T47D (cell line): ENCODE results near the gene LBHD1.
"Not testable (repeated sequence)": the region's sequence is repeated elsewhere in the genome, so short reads cannot be mapped to it uniquely, and the experiment has no call there.

Source experiments
- DNase-seq, 2 experiments: peaks; one replicate each; pipeline versions ENCODE4 v3.0.0 to v3.0.0-alpha.2; 2011 to 2012; ENCODE audit warnings: low read depth in 1 of 2, low spot score in 1 of 2
- JUND ChIP-seq: IDR thresholded peaks from 2 replicates; pipeline ENCODE4 v1.6.1; 2012; ENCODE audit warnings: low read depth
- in situ Hi-C: cut with HindIII; loops from 2 replicates; pipeline ENCODE4 v1.10.0; 2016; ENCODE audit warnings: low sequenced_read_pairs, low pct_unique_long_range_greater_than_20kb

LBHD1 gene

DNA sequence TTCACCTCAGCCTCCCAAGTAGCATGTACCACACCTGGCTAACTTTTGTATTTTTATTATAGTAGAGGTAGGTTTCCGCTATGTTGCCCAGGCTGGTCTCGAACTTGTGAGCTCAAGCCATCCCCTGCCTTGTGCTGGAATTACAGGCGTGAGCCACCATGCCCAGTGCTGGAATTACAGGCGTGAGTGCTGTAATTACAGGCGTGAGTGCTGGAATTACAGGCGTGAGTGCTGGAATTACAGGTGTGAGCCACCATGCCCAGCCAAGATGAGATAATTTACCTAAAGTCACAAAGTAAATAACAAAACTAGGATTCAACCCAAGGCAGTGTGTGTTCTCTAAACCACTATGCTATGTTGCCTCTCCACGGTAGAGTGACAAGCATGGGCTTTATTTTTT is 10.5 kb upstream of the LBHD1 start:
- in situ Hi-C loops: no loop called here
- no peak for TF ChIP-seq JUND
- DNase-seq: peak; percentile 49 to 69

DNA sequence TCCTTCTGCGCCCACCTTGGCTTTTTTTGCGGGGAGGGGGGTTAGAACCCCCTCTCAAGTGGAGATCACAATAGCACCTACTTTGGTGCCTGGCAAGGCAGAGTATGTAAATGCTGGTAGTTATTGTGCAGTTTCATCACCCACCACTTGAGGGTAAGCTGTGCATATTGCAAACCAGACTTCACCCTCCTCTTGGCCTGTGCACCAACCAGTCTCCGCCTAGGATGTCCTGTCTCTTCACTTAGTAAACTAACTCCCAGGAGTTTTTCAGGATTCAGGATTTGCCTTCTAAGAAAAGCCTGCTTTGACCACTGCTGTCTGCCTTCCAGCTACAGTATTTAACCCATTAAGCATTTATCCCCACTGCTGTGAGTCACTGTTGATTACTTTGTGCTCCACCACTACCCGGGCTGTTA is 8.8 kb upstream of the LBHD1 start:
- in situ Hi-C loops: no loop called here
- no peak for TF ChIP-seq JUND

DNA sequence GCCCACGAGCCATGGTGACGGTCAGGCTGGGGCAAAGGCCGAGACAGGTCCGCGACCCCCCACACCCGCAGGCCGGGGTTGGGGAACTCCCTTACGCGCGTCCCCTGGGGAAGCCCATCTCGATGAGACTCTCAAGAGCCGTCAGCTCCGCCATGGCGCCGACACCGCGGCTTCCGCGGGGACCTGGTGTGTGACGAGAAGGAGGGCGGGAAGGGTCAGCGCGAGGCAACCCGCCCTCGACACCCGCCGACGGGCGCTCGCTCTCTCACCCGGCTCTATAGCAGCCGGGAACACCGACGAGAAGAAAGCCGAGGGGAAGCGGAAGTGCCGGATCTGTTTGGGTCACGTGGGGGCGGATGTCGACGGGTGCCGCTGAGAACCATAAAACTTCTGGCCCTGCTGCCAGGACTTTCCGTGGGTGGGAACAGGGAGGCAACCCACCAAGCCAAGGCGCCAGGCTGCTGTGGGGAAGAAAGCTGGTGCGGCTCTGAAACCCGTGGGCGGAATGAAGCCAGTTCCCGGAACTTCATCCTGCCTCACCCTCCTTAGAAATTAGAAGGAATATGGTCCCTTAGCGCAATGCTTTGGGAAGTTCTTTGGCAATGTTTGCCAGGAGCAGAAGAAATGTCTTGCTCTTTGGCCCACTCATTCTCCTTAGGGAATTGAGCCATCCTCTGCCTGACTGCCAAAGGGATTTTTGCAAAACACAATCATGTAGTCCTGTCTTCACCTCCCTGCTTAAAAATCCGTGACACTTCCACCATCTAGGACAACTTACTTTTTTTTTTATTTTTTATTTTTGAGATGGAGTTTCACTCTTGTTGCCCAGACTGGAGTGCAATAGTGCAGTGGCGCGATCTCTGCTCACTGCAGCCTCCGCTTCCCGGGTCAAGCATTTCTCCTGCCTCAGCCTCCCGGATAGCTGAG is 7.0 kb upstream of the LBHD1 start, which contains the start of gene UBXN1:
TSS of gene UBXN1 (minus strand) at position 304 of the 927 bp plus-strand sequence. CDS start at position 154, 150 bp downstream.
- peak; percentile 89 to 92 for DNase-seq
- in situ Hi-C loops: no loop called here
- TF ChIP-seq JUND: no peak

More for the DNA sequence above, 8.8 kb upstream of the LBHD1 start:
- peak; percentile 91 to 92 for DNase-seq

DNA sequence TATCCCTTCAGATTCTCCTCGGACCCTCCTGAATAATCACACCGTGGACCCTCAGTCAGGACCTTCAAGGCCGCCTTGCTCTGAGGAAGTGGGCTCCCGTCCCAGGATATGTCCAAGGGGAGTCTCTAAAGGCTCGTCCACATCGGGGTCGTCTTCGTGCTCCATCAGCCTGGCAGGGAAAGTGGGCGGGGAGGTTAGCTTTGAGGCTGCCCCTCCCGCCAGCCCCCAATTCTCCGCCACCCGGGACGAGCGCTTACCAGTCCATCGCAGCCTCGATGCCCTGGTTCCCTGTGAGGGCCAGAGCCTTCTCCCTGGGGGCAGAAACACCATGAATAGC is 6.3 kb upstream of the LBHD1 start:
- in situ Hi-C loops: no loop called here
- DNase-seq: no peak
- no peak for TF ChIP-seq JUND

DNA sequence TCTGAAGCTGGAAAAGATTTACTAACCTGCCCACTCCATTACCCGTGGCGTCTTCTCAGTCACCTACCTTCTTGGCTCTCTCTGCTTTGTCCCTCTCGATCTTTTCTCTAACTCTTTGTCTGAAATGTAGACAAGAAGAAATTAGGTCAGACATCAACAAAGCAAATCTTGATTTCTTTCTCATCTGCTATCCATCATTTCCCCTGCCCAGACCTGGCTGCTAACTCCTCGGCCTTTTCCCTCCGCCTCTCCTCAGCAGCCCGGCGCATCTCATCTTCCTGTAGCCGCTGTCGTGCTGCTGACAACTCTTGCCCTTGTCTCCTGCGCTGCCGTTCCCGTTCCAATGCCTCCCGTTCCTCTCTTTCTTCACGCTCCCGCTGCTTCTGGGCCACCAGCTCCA is 5.6 kb upstream of the LBHD1 start:
- TF ChIP-seq JUND: no peak
- no peak for DNase-seq
- in situ Hi-C loops: no loop called here

DNA sequence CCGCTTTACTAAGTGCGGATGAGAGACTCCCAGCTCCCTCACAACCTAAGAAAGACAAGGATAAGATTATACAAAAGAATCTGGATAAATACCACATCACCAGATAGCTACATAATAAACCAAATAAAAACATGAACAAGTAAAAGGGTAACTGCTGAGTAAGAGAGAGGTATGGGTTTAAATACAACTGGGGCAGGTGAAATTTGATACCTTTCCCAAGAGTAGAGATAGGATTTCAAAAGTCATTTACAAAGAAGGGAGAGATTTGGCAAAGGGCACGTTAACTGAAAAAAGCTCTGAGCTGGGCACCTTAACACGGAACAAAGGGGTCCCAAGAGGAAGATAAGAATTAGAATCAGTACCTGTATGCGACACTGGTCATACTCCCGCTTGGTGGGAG is 5.1 kb upstream of the LBHD1 start:
- in situ Hi-C loops: no loop called here
- no peak for TF ChIP-seq JUND
- DNase-seq: no peak

DNA sequence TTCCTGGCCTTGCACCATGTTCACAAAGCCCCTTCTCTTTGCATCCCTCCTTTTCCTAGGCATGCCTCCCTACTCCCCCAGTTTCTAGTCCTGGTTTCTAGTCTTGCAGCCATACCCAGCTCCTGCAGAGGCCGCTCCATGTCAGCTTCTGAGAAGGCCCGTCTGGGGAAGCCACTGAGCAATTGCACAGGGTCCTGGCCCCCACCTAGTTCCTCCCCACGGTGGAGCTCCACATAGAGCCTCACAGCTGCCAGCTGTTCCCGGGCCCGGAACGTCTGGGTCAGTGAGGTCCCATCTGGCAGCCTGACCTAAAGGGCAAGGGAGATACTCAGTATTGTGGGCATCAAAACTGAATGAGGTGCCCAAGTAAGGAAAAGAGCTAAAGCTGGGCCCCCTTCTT is 4.6 kb upstream of the LBHD1 start:
- DNase-seq: no peak
- in situ Hi-C loops: no loop called here
- no peak for TF ChIP-seq JUND

DNA sequence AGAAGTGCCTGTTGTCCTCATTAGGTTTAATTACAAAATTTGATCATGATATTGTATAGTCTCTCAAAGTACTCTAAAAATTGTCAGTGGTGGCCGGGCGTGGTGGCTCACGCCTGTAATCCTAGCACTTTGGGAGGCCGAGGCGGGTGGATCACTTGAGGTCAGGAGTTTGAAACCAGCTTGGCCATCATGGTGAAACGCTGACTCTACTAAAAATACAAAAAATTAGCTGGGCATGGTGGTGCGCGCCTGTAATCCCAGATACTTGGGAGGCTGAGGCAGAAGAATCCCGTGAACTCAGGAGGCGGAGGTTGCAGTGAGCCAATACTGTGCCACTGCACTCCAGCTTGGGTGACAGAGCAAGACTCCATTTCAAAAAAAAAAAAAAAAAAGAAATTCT is 3.3 kb upstream of the LBHD1 start:
- in situ Hi-C loops, DNase-seq: not testable (repeated sequence)

DNA sequence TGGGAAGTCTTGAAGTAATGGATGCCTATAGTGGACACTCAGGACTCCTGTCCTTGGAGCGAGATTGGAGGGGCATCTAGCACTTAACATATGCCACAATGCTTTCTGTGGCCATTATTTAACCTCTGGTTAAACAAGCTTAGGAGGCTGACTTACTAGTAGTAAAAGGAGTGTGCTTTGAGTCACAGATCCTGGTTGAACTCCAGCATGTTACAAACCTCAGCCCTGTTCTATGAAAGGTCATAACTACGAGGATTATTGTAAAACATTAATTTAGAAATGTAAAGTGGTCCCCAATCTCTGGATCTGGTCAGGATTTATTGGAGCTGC is 1.1 kb upstream of the LBHD1 start:
- no peak for DNase-seq
- TF ChIP-seq JUND: no peak
- in situ Hi-C loops: no loop called here

DNA sequence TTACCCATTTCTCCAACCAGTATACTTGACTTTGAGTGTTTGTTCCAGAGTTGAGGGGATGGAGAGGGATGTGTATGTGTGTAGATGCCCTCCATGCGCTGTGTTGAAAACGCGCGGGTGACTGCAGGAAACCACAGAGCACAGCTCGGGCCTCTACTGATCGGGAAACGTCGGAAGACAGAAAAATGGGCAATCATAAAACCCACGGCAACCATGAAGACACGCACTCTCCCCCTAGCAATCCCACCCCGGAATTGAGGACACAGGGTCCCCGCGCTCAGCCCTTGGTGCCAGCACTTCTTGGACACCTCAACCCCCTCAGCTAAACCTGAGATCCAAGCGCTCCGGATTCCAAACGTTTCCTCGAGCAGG is 845 bp downstream of the LBHD1 start:
- DNase-seq: no peak

DNA sequence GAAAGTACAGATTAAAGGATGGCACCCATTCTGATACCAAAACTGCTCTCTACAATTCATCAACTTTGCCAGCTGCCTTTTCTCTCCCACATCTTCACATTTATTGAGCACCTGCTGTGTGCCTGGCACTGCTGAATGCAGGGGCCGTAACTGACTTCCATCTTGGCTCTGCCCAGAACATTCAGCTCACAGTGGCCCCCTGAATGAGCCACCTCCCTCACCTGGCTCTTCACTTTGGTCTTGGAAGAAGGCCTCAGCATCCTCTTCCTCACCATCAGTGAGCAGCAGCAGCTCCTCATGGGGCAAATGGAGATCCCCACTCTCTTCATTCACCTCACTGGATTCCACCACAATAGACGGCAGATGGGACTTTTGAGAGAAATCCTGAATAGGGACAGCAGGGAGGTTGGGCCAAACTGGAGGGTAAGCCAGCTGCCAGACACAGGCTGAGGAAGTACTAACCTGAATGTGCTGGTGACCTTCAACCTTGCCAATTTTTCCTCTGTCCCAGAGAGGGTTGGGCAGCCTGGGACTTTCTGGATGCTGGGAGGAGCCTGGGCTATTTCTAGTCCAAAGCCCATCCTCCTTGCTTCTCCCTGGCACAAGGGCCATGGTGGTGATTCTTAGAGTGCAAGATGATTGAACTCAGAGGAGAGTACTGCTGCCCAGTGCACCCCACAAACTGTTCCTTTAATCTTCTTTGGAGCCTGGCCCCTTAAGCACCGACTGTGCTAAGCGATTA is 2.5 kb downstream of the LBHD1 start:
- DNase-seq: peak in 1 of 2 experiments; percentile 51
- in situ Hi-C loops: no loop called here
- TF ChIP-seq JUND: no peak

More for the DNA sequence above, 845 bp downstream of the LBHD1 start:
- in situ Hi-C loops: no loop called here
- no peak for TF ChIP-seq JUND

DNA sequence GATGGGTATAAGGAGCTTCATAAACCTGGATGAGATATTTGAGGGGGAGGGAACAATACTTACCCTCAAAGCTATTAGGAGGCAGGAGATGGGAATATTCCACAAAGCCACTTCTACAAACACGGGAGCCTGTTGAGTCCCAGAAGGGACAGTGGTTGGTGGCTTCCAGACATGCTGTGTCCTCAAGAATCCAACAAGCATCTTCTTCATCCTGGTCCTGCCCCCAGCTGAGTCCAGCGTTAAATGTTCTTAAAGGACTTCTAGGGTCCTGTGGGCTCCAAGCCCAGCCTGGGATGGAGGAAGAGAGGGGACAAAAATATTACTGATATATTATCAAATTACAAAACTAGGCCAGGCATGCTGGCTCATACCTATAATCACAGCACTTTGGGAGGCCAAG is 4.6 kb downstream of the LBHD1 start:
- in situ Hi-C loops: no loop called here
- peak in 1 of 2 experiments; percentile 19 for DNase-seq
- no peak for TF ChIP-seq JUND

DNA sequence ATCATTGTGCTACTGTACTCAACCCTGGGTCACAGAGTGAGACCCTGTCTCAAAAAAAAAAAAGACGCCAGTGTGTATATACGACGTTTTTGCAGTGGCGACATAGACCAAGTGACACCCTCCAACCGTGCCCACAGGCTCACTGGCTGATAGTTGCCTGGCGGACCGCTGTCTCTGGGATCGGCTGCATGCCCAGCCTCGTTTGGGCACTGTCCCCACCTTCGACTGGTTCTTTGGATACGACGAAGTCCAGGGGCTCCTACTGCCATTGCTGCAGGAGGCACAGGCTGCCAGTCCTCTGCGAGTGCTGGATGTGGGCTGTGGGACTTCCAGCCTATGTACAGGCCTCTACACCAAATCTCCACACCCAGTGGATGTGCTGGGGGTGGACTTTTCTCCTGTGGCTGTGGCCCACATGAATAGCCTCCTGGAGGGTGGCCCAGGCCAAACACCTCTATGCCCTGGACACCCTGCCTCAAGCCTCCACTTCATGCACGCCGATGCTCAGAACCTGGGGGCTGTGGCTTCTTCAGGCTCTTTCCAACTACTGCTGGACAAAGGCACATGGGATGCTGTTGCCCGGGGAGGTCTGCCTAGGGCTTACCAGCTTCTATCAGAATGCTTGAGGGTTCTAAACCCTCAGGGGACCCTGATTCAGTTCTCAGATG is 5.7 kb downstream of the LBHD1 start:
- no peak for TF ChIP-seq JUND
- DNase-seq: peak in 1 of 2 experiments; percentile 33
- in situ Hi-C loops: no loop called here
